Measurements from ENCODE around the gene COL10A1. TPM values are rescaled to one million over a fixed set of nuclear protein-coding genes. Genes with fewer than 3 reads are reported as not detected.
A peak's percentile ranks its signal among the peaks of the same experiment; 100 is the strongest.
"Not testable (repeated sequence)": the region's sequence is repeated elsewhere in the genome, so short reads cannot be mapped to it uniquely, and the experiment has no call there.

COL10A1 gene
- total RNA-seq, 2 donors from 2014 or later: not detected

- H3K27ac ChIP-seq (ENCODE audit: low read depth, low read length): peak within 1 kb of the TSS; percentile 79
- Mint-ChIP-seq H3K27ac (peak within 1 kb of the TSS; percentile 96), H3K4me1 (peaks cover 55% of the 10 kb centered on the region), H3K9me3 (peaks cover 12% of the 10 kb centered on the region), H3K27me3 (ENCODE audit: insufficient read depth) (no peaks in the 10 kb centered on the region), H3K36me3 (ENCODE audit: low read depth) (peaks cover 22% of the 10 kb centered on the region), H3K4me3 (peak within 1 kb of the TSS; percentile 75)
- H3K36me3 ChIP-seq (ENCODE audit: control insufficient read depth, insufficient read depth, low read length): peaks cover 21% of the 10 kb centered on the region
- H3K9ac ChIP-seq (ENCODE audit: extremely low read depth, low read length, poor library complexity, severe bottlenecking): peak within 1 kb of the TSS; percentile 93
- WGBS, 2 experiments (ENCODE audit: insufficient coverage in 1 of 2, insufficient read length in 1 of 2): 1 to 9% methylated on average over 16 to 87 of the region's 87 CpGs
- TF ChIP-seq CTCF (conservative IDR thresholded peaks at IDR 0.05): peak; percentile 59
- peak; percentile 95 for DNase-seq
- no peaks in the 10 kb centered on the region for H3K27me3 ChIP-seq (ENCODE audit: control insufficient read depth, insufficient read depth, low read length, poor library complexity, severe bottlenecking)
- H3K9me3 ChIP-seq (ENCODE audit: control insufficient read depth, low read length): peaks cover 12% of the 10 kb centered on the region
- peak within 1 kb of the TSS; percentile 86 for H3K4me3 ChIP-seq (ENCODE audit: low read length)
- peaks cover 29% of the 10 kb centered on the region for H3K4me1 ChIP-seq (ENCODE audit: control insufficient read depth, insufficient read depth, low read length)
These were observed 25.3 kb downstream of the COL10A1 start, which contains the start of gene NT5DC1 for GRCh38 chr6:116100419-116101301. Gene NT5DC1 (plus strand): TSS chr6:116100853. CDS start chr6:116100931, 78 bp downstream.

- Histone ChIP-seq H3K9me3 (ENCODE audit: control insufficient read depth, low read length) (peaks cover 28% of the 10 kb centered on the region), H3K36me3 (ENCODE audit: control insufficient read depth, insufficient read depth, low read length) (peaks cover 17% of the 10 kb centered on the region), H3K9ac (ENCODE audit: extremely low read depth, low read length, poor library complexity, severe bottlenecking) (no peak overlapping the region), H3K4me3 (ENCODE audit: low read length) (peak overlapping the region; percentile 86), H3K4me1 (ENCODE audit: control insufficient read depth, insufficient read depth, low read length) (peaks cover 18% of the 10 kb centered on the region), H3K27me3 (ENCODE audit: control insufficient read depth, insufficient read depth, low read length, poor library complexity, severe bottlenecking) (no peaks in the 10 kb centered on the region), H3K27ac (ENCODE audit: low read depth, low read length) (no peak overlapping the region)
- H3K9me3 Mint-ChIP-seq: peaks cover 24% of the 10 kb centered on the region
- DNase-seq: no peak
- peaks cover 39% of the 10 kb centered on the region for H3K4me1 Mint-ChIP-seq
- WGBS, 2 experiments (ENCODE audit: insufficient coverage in 1 of 2, insufficient read length in 1 of 2): 67% methylated on average over 1 of the region's 1 CpG; no CpG with 5 or more reads in 1 of the 2 experiments
- no peak for TF ChIP-seq CTCF (conservative IDR thresholded peaks at IDR 0.05)
- H3K27me3 Mint-ChIP-seq (ENCODE audit: insufficient read depth): no peaks in the 10 kb centered on the region
- H3K27ac Mint-ChIP-seq: no peak overlapping the region
- peak overlapping the region; percentile 75 for H3K4me3 Mint-ChIP-seq
- peaks cover 20% of the 10 kb centered on the region for H3K36me3 Mint-ChIP-seq (ENCODE audit: low read depth)
These were observed 26.9 kb downstream of the COL10A1 start for GRCh38 chr6:116099036-116099435.

- no peak for DNase-seq
- Mint-ChIP-seq H3K27me3 (ENCODE audit: insufficient read depth) (no peaks in the 10 kb centered on the region), H3K36me3 (ENCODE audit: low read depth) (peaks cover 15% of the 10 kb centered on the region), H3K9me3 (peaks cover 25% of the 10 kb centered on the region), H3K4me3 (no peak overlapping the region), H3K27ac (no peak overlapping the region), H3K4me1 (peaks cover 32% of the 10 kb centered on the region)
- WGBS, 2 experiments (ENCODE audit: insufficient coverage in 1 of 2, insufficient read length in 1 of 2): 0% methylated on average over 1 of the region's 2 CpGs; no CpG with 5 or more reads in 1 of the 2 experiments
- Histone ChIP-seq H3K27me3 (ENCODE audit: control insufficient read depth, insufficient read depth, low read length, poor library complexity, severe bottlenecking) (no peaks in the 10 kb centered on the region), H3K4me3 (ENCODE audit: low read length) (no peak overlapping the region), H3K4me1 (ENCODE audit: control insufficient read depth, insufficient read depth, low read length) (peaks cover 4% of the 10 kb centered on the region), H3K27ac (ENCODE audit: low read depth, low read length) (no peak overlapping the region), H3K9me3 (ENCODE audit: control insufficient read depth, low read length) (peaks cover 29% of the 10 kb centered on the region), H3K36me3 (ENCODE audit: control insufficient read depth, insufficient read depth, low read length) (peaks cover 8% of the 10 kb centered on the region), H3K9ac (ENCODE audit: extremely low read depth, low read length, poor library complexity, severe bottlenecking) (no peak overlapping the region)
- TF ChIP-seq CTCF (conservative IDR thresholded peaks at IDR 0.05): peak; percentile 69
These were observed 28.7 kb downstream of the COL10A1 start for GRCh38 chr6:116096979-116097816.

- peaks cover 28% of the 10 kb centered on the region for H3K9me3 Mint-ChIP-seq
- 87 to 90% methylated on average over 4 to 9 of the region's 9 CpGs for WGBS, 2 experiments (ENCODE audit: insufficient coverage in 1 of 2, insufficient read length in 1 of 2)
- H3K27me3 ChIP-seq (ENCODE audit: control insufficient read depth, insufficient read depth, low read length, poor library complexity, severe bottlenecking); H3K4me3 ChIP-seq (ENCODE audit: low read length); H3K27me3 Mint-ChIP-seq (ENCODE audit: insufficient read depth); H3K9ac ChIP-seq (ENCODE audit: extremely low read depth, low read length, poor library complexity, severe bottlenecking); H3K4me1 ChIP-seq (ENCODE audit: control insufficient read depth, insufficient read depth, low read length); DNase-seq; H3K27ac ChIP-seq (ENCODE audit: low read depth, low read length); H3K4me3 Mint-ChIP-seq; H3K27ac Mint-ChIP-seq; H3K36me3 ChIP-seq (ENCODE audit: control insufficient read depth, insufficient read depth, low read length): not testable (repeated sequence)
- peaks cover 29% of the 10 kb centered on the region for H3K9me3 ChIP-seq (ENCODE audit: control insufficient read depth, low read length)
- H3K36me3 Mint-ChIP-seq (ENCODE audit: low read depth): peaks cover 16% of the 10 kb centered on the region
- H3K4me1 Mint-ChIP-seq: peaks cover 24% of the 10 kb centered on the region
These were observed 29.7 kb downstream of the COL10A1 start for GRCh38 chr6:116096048-116096759.

Measured in endodermal cell (in vitro differentiated cells).